MG63 (cell line): ENCODE results near the gene ZNF169. TPM values are rescaled to one million over a fixed set of nuclear protein-coding genes. Genes with fewer than 3 reads are reported as not detected.
A peak's percentile ranks its signal among the peaks of the same experiment; 100 is the strongest.
"Not testable (repeated sequence)": the region's sequence is repeated elsewhere in the genome, so short reads cannot be mapped to it uniquely, and the experiment has no call there.

ENCODE experiments used
- DNase-seq: peaks from one replicate; pipeline ENCODE4 v3.0.0-alpha.2; 2020
- H3K27me3 ChIP-seq: fragments of 250-450 bp; sonication (Bioruptor Pico); 2 replicates; pipeline ENCODE4 v1.5.1; 2020; ENCODE audit warnings: mild to moderate bottlenecking, moderate library complexity
- H3K36me3 ChIP-seq: fragments of 250-450 bp; sonication (Bioruptor Pico); 2 replicates; pipeline ENCODE4 v1.5.1; 2020; ENCODE audit warnings: mild to moderate bottlenecking, moderate library complexity
- H3K4me3 ChIP-seq: fragments of 250-450 bp; sonication (Bioruptor Pico); 2 replicates; pipeline ENCODE4 v1.5.1; 2020; ENCODE audit warnings: mild to moderate bottlenecking, moderate library complexity
- H3K9me3 ChIP-seq: fragments of 250-450 bp; sonication (Bioruptor Pico); 2 replicates; pipeline ENCODE4 v1.5.1; 2020; ENCODE audit warnings: mild to moderate bottlenecking, moderate library complexity
- total RNA-seq: library from RNA; depleted of rRNA; stranded (reverse); fragments of >200 nt; shearing (Covaris generic); gene quantifications from 2 replicates; pipeline ENCODE4 v1.2.3, GENCODE V29; 2014; ENCODE audit warnings: low replicate concordance; rRNA removed

ZNF169 gene
- total RNA-seq, result 1.6 and 4.0 TPM in 2 replicates

- Histone ChIP-seq H3K36me3 (peaks cover 2% of the 10 kb centered on the region; the same call in 1 of the 2 replicates), H3K27me3 (no peaks in the 10 kb centered on the region), H3K9me3 (no peaks in the 10 kb centered on the region), H3K4me3 (peak within 1 kb of the TSS; percentile 85)
- DNase-seq, result peak; percentile 92
Observed at GRCh38 chr9:94259077-94259862, at the start of gene ZNF169. Gene ZNF169, plus strand, starts transcription at chr9:94259298. Its CDS starts 19,515 bp downstream, at chr9:94278813.

- Histone ChIP-seq H3K9me3 (0 out of 2 replicates have a peak, but pooled peaks cover 3% of the 10 kb centered on the region), H3K4me3 (no peak overlapping the region), H3K36me3 (no peaks in the 10 kb centered on the region), H3K27me3 (no peaks in the 10 kb centered on the region; the same call in 1 of the 2 replicates)
- DNase-seq, result peak; percentile 13
Observed at GRCh38 chr9:94210616-94211603, 48.2 kb upstream of the ZNF169 start.

GRCh38 chr9:94212091-94212490 is 47.0 kb upstream of the ZNF169 start:
- no peak for DNase-seq

DNA sequence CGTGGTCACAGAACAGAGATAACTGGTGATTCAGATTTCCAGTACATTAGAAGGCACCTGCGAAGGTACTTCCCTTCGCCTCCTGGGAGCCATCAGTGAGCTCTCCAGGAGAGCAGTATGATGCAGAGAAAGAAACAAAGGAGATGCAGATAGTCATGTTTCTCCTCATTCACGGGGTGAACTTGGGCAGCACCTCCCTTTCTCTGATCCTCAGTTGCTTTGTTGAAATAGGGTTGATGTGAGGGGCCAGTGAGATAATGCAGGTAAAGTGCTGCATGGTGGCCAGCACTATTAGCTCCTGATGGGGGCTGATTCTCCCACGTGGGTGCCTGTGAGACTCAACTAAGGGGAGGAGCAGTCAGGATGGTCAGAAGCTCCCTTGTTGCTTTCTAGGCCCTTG is 46.6 kb upstream of the ZNF169 start:
- no peak overlapping the region for H3K4me3 ChIP-seq
- DNase-seq, result no peak
- H3K9me3 ChIP-seq, result 0 out of 2 replicates have a peak, but pooled peaks cover 3% of the 10 kb centered on the region
- no peaks in the 10 kb centered on the region for H3K36me3 ChIP-seq
- H3K27me3 ChIP-seq, result no peaks in the 10 kb centered on the region; the same call in 1 of the 2 replicates

More at GRCh38 chr9:94212091-94212490, 47.0 kb upstream of the ZNF169 start:
- H3K9me3 ChIP-seq, result 0 out of 2 replicates have a peak, but pooled peaks cover 3% of the 10 kb centered on the region
- no peaks in the 10 kb centered on the region; the same call in 1 of the 2 replicates for H3K27me3 ChIP-seq
- H3K36me3 ChIP-seq, result no peaks in the 10 kb centered on the region
- no peak overlapping the region for H3K4me3 ChIP-seq

- Histone ChIP-seq H3K9me3 (no peaks in the 10 kb centered on the region), H3K4me3 (no peak overlapping the region), H3K27me3 (no peaks in the 10 kb centered on the region; the same call in 1 of the 2 replicates), H3K36me3 (no peaks in the 10 kb centered on the region)
- DNase-seq, result peak; percentile 55
Observed at GRCh38 chr9:94213511-94214124, 45.5 kb upstream of the ZNF169 start.

DNA sequence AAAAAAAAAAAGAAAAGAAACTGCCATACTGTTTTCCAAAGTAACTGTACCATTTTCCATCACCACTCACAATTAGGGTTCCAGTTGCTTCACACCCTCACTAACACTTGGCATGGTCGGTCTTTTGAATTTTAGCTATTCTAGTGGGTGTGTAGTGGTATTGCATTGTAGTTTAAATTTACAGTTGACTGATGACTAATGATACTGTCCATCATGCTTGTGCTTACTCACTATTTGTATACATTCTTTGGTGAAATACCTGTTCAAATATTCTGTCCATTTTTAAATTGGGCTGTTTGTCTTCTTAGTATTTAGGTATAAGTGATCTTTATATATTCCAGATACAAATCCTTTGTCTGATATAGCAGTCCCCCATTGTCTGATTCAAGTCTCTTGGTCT is 36.2 kb upstream of the ZNF169 start:
- no peaks in the 10 kb centered on the region for H3K27me3 ChIP-seq
- H3K36me3 ChIP-seq, result no peaks in the 10 kb centered on the region
- H3K9me3 ChIP-seq, result no peaks in the 10 kb centered on the region
- no peak overlapping the region for H3K4me3 ChIP-seq
- no peak for DNase-seq

GRCh38 chr9:94225413-94225812 is 33.7 kb upstream of the ZNF169 start:
- DNase-seq, H3K4me3 ChIP-seq, H3K36me3 ChIP-seq, H3K27me3 ChIP-seq: not testable (repeated sequence)
- H3K9me3 ChIP-seq, result peaks cover 11% of the 10 kb centered on the region

DNA sequence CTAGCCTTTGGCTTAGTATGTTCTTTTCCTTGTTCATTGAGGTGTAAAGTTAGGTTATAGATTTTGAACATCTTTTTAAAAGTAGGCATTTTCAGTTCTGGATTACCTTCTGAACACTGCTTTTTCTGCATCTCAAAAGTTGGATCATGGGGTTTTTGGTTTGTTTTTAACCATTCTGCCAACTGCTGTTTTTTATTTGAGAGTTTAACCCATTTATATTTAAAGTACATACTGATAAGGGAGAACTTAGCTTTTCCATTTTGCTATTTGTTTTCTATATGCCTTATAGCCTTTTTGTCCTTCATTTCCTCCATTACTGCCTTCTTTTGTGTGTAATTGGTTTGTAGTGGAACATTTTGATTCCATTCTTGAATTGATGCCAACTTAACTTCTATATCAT is 30.5 kb upstream of the ZNF169 start:
- peaks cover 11% of the 10 kb centered on the region for H3K9me3 ChIP-seq
- H3K27me3 ChIP-seq, result no peaks in the 10 kb centered on the region
- H3K4me3 ChIP-seq, result no peak overlapping the region
- H3K36me3 ChIP-seq, result no peaks in the 10 kb centered on the region
- DNase-seq, result no peak

DNA sequence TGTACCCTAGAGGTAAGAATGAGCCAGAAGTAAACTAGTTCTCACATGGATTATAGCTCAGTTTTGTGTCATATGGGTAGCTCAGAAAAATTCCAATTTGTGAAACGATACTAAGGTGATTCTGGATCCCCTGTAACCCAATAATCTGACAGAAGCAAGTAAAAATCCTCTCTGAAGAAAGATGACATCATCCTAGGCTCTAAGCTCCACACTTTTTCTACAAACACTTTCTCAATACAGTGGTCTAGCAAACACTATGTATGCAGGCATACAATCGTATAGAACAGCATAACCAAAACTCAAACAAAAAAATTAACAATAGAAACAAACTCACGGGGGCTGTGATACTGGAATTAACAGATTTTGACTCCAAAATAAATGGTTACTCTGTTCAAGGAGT is 26.7 kb upstream of the ZNF169 start:
- Histone ChIP-seq H3K4me3 (no peak overlapping the region), H3K36me3 (no peaks in the 10 kb centered on the region), H3K9me3 (peaks cover 11% of the 10 kb centered on the region), H3K27me3 (no peaks in the 10 kb centered on the region)
- no peak for DNase-seq

GRCh38 chr9:94241098-94241497 is 18.0 kb upstream of the ZNF169 start:
- not testable (repeated sequence) for H3K9me3 ChIP-seq, H3K36me3 ChIP-seq, H3K27me3 ChIP-seq, DNase-seq, H3K4me3 ChIP-seq

- Histone ChIP-seq H3K9me3 (no peaks in the 10 kb centered on the region), H3K27me3 (no peaks in the 10 kb centered on the region; the same call in 1 of the 2 replicates), H3K36me3 (no peaks in the 10 kb centered on the region), H3K4me3 (no peak overlapping the region)
- no peak for DNase-seq
Observed at GRCh38 chr9:94245651-94246050, 13.4 kb upstream of the ZNF169 start.

- DNase-seq, result no peak
- Histone ChIP-seq H3K9me3 (no peaks in the 10 kb centered on the region), H3K36me3 (no peaks in the 10 kb centered on the region)
Observed at GRCh38 chr9:94250456-94250855, 8.6 kb upstream of the ZNF169 start.

GRCh38 chr9:94256007-94256406 is 3.1 kb upstream of the ZNF169 start:
- H3K9me3 ChIP-seq, result no peaks in the 10 kb centered on the region
- H3K4me3 ChIP-seq, result no peak overlapping the region
- no peak for DNase-seq

More at GRCh38 chr9:94250456-94250855, 8.6 kb upstream of the ZNF169 start:
- H3K4me3 ChIP-seq, result no peak overlapping the region
- H3K27me3 ChIP-seq, result no peaks in the 10 kb centered on the region; the same call in 1 of the 2 replicates

DNA sequence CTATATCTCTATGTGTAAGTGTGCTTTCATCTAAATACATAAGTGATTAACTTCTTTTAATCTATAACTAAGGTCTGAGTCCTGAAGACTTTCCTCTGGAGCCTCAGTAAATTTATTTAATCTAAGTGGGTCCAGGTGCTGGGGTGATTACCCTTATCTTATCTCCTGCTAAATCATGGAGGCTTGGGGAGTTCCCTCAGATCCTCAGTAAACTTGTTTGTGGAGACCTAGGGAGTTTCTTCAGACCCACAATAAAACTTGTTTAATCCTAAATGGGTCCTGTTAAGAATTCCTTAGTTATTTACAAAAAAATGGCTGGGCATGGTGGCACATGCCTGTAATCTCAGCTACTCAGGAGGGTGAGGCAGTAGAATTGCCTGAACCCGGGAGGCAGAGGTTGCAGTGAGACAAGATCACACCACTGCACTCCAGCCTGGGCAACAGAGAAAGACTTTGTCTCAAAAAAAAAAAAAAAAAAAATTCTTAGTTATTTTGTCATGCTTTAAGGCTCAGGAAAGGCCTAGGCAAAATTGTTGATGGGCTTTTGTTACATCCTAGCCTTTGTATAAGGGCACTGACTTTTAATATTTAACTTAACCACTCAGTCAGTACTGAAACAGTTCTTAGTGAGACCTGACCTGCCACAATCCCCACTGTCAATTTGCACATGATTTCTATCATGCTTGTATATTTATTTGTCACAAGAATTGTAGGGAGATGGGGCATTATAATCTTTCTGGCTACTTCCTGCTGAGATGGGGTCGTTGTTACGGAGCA is 6.7 kb downstream of the ZNF169 start:
- H3K4me3 ChIP-seq, H3K36me3 ChIP-seq, H3K27me3 ChIP-seq, H3K9me3 ChIP-seq, DNase-seq: not testable (repeated sequence)

More at GRCh38 chr9:94256007-94256406, 3.1 kb upstream of the ZNF169 start:
- no peaks in the 10 kb centered on the region for H3K36me3 ChIP-seq
- no peaks in the 10 kb centered on the region for H3K27me3 ChIP-seq

GRCh38 chr9:94269264-94269663 is 10.2 kb downstream of the ZNF169 start:
- Histone ChIP-seq H3K4me3 (no peak overlapping the region), H3K9me3 (no peaks in the 10 kb centered on the region; the same call in 1 of the 2 replicates), H3K36me3 (peaks cover 3% of the 10 kb centered on the region), H3K27me3 (no peaks in the 10 kb centered on the region)
- DNase-seq, result no peak

DNA sequence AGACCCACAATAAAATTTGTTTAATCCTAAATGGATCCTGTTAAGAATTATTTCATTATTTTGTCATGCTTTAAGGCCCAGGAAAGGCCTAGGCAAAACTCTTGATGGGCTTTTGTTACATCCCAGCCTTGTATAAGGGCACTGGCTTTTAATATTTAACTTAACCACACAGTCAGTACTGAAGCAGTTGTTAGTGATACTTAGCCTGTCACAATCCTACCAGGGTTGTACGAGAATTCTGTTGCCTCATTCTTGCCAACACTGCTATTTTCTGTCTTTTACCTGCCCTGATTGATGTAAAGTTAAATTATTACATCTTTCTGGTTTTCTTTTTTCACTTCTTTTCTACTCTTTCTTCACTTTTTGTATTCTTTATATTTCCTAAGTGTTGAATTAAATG is 10.9 kb downstream of the ZNF169 start:
- Histone ChIP-seq H3K4me3 (no peak overlapping the region), H3K36me3 (no peaks in the 10 kb centered on the region; the same call in 1 of the 2 replicates), H3K9me3 (no peaks in the 10 kb centered on the region; the same call in 1 of the 2 replicates), H3K27me3 (no peaks in the 10 kb centered on the region)
- DNase-seq, result no peak
